Measurements from ENCODE around the gene FAM110A. TPM values are rescaled to one million over a fixed set of nuclear protein-coding genes. Genes with fewer than 3 reads are reported as not detected.
A peak's percentile ranks its signal among the peaks of the same experiment; 100 is the strongest.
"Not testable (repeated sequence)": the region's sequence is repeated elsewhere in the genome, so short reads cannot be mapped to it uniquely, and the experiment has no call there.

Gene FAM110A
- total RNA-seq, 2 donors from 2014 or later = 29.6 to 58.2 TPM

DNA sequence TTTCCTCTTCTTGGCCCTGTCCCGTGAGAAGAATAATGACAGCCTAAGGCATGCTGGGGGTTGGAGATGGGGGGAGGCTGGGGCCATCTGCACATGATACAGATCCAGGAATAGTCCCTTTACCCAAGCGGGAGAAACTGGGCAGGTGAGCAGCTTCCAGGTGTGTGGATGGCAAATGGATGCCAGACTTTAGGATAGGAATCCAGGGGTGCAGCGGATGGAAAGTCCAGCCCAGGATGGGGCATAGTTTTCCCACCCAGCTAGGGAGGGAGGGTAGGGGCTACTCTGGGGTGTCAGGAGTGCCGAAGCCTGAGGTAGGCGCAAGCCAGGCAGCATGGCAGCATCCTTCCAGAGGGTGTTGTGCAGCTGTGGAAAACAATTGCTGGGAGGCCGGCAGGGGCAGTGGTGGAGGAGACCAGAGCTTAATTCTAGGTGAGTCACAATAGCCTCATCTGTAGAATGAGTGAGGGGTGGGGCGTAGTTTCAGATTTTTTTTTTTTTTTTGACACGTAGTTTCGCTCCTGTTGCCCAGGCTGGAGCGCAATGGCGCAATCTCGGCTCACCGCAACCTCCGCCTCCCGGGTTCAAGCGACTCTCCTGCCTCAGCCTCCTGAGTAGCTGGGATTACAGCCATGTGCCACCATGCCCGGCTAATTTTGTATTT, 15.4 kb upstream of the FAM110A start:
- no peak for DNase-seq (ENCODE audit: low spot score)
- Mint-ChIP-seq H3K27me3 (peaks cover 11 to 12% of the 10 kb centered on the region in 2 donors), H3K36me3 (no peaks in the 10 kb centered on the region), H3K4me1 (ENCODE audit: low read depth in 2 of 2) (peaks cover 6 to 11% of the 10 kb centered on the region in 2 donors), H3K9me3 (no peaks in the 10 kb centered on the region), H3K4me3 (no peak overlapping the region), H3K27ac (no peak overlapping the region)
- no peak for ATAC-seq

DNA sequence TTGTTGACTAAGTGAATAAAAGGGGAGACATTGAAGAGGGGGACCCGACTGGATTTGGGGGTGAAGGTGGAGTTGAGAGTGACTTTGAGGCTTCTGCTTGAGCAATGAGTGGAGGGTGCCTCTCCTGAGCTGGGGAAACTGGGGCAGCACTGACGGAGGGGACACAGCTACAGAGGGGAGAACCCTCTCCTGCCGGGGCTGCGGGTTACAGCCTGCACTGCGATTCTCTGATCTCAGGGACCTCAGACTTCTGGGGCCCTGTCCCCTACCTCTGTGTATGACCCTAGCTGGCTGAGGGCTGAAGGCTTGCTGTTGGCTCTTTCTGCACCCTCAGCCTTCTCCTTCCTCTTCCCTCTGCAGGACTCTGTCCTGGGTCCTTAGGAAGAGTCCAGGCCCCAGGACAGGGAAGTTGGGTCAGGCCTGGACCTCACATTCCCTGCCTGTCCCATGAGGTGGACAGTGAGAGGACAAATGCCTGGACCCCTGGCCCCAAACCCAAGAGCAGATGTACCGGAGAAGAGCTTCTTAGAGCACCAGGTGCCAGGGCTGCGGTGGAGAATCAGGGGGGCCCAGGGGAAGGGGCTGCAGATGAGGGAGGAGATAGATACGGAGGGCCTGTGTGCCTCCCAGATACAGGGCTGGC, 13.7 kb upstream of the FAM110A start:
- Mint-ChIP-seq H3K36me3 (no peaks in the 10 kb centered on the region), H3K4me1 (ENCODE audit: low read depth in 2 of 2) (peaks cover 6 to 11% of the 10 kb centered on the region in 2 donors), H3K27me3 (peaks cover 7 to 8% of the 10 kb centered on the region in 2 donors), H3K9me3 (no peaks in the 10 kb centered on the region), H3K27ac (peak overlapping the region; percentile 63 to 68), H3K4me3 (no peak overlapping the region)
- ATAC-seq (peak in 1 of 2 donors; percentile 46), DNase-seq (ENCODE audit: low spot score) (no peak)

DNA sequence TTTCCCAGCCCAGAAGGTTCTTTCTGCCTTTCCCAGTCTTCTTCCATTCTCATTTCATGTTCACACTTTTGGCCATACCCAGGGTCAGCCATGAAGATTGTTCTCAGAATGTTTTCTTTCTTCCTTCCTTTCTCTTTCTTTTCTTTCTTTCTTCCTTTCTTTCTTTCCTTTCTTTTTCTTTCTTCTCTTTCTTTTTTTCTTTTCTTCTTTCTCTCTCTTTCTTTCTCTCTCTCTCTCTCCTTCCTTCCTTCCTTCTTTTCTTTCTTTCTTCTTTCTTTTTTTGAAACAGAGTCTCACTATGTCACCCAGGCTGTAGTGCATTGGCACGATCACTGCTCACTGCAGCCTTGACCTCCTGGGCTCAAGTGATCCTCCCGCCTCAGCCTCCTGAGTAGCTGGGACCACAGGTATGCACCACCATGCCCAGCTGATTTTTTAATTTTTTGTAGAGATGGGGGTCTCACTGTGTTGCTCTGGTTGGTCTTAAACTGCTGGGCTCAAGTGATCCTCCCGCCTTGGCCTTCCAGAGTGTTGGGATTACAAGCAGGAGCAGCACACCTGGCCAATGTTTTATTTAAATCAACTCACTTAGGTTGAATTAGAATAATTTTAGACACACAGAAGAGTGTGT, 13.1 kb upstream of the FAM110A start:
- Mint-ChIP-seq H3K27me3 (peaks cover 5 to 6% of the 10 kb centered on the region in 2 donors), H3K27ac (peak overlapping the region; percentile 7 to 63), H3K4me1 (ENCODE audit: low read depth in 2 of 2) (peaks cover 7 to 11% of the 10 kb centered on the region in 2 donors), H3K4me3 (no peak overlapping the region), H3K9me3 (no peaks in the 10 kb centered on the region), H3K36me3 (no peaks in the 10 kb centered on the region)
- DNase-seq (ENCODE audit: low spot score) (no peak), ATAC-seq (no peak)

DNA sequence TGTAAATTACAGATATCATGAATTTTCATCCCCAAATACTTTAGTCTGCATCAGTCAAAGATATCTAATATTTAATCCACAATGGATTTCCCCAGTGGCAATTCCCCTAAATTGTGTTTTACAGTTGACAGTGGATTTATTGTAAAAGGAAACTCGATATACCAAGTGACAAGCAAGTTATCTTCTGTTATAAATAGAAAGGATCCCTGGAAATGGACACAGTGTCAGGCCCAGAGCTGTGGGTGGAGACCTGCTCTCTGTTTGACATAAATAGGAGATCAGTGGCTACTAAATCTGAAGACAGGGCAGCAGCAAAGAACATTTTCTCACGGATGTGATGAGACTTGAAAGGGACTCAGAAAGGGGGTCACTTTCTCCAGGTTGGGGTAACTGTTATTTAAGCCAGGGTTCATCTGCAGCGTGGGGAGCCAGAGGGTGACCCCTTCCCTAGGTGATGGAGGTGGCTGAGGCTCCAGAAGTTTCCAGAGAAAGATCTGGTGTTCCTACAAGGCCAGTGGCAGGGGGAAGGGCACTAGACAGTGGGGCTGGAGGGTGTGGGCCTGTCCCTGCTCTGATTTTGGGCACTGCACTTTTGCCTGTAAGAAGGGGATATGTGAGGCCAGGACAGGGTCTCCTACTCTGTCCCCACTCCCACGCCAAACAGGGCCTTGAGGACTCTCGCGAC, 12.3 kb upstream of the FAM110A start:
- ATAC-seq = no peak
- H3K27me3 Mint-ChIP-seq = peaks cover 2 to 4% of the 10 kb centered on the region in 2 donors
- no peak overlapping the region for H3K4me3 Mint-ChIP-seq
- no peaks in the 10 kb centered on the region for H3K9me3 Mint-ChIP-seq
- no peak for DNase-seq (ENCODE audit: low spot score)
- no peak overlapping the region for H3K27ac Mint-ChIP-seq
- H3K36me3 Mint-ChIP-seq = no peaks in the 10 kb centered on the region
- H3K4me1 Mint-ChIP-seq (ENCODE audit: low read depth in 2 of 2) = peaks cover 8% of the 10 kb centered on the region in 2 donors

DNA sequence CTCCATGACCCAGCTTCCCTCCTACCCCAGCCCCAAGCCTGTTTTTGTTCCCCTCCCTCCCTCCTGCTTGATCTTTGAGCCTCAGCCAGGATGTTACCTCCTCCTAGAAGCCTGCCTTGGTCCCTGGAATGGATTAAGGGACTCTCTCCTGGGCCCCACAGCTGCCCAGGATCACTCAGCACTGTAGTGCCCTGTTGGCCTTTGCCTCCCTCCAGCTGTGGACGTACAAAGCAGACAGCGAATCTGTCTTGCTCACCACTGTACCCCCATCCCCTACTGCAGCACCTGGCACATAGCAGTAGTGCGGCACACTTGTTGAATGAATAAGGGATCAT, 11.8 kb upstream of the FAM110A start:
- H3K4me1 Mint-ChIP-seq (ENCODE audit: low read depth in 2 of 2) = peaks cover 7 to 8% of the 10 kb centered on the region in 2 donors
- H3K27ac Mint-ChIP-seq = no peak overlapping the region
- ATAC-seq (no peak), DNase-seq (ENCODE audit: low spot score) (no peak)
- H3K36me3 Mint-ChIP-seq = no peaks in the 10 kb centered on the region
- H3K27me3 Mint-ChIP-seq = peaks cover 0 to 4% of the 10 kb centered on the region in 2 donors
- H3K4me3 Mint-ChIP-seq = no peak overlapping the region
- no peaks in the 10 kb centered on the region for H3K9me3 Mint-ChIP-seq

DNA sequence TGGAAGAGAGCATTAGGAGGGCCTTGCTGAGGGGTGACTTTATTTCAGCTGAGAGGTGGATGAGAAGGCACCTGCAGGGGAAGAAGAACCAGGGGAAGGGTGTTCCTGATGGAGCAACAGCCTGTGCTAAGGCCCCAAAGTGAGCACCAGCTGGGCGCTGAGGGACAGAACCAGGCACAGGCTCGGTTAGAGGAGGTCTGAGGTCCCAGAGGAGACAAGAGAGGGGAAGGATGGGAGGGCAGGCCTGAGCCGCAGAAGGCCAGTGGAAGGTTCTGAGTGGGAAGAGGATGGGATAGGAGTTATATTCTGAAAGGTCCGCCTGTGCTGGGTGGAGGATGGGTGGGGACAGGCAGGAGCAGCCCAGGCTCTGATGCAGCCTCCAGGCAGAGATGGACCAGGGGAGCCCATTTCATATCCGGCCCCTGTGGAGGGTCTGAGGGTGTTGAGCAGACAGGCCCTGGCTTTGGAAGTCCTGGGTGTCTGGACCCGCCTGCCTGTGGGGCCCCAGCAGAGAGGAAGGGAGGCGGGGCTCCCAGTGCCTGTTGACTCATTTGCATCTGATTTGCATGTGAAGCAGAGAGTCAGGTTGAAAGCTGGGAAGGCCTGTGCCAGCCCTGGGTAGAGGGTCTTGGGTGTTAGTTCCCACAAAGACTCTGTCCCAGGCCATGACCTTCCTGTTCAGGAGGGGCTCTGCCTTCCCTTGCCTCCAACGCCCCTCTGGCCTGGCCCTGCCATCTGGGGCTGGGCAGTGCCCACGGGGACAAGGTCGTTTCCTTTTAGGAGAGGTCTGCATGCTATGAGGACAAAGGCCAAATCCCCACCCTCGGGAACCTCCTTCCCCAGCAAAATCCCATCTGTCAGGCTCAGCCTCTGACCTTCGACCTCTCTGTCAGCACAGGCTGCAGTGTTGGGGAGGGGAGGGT, 10.6 kb upstream of the FAM110A start:
- peaks cover 7 to 8% of the 10 kb centered on the region in 2 donors for H3K4me1 Mint-ChIP-seq (ENCODE audit: low read depth in 2 of 2)
- H3K36me3 Mint-ChIP-seq = no peaks in the 10 kb centered on the region
- no peaks in the 10 kb centered on the region for H3K9me3 Mint-ChIP-seq
- DNase-seq (ENCODE audit: low spot score) (no peak), ATAC-seq (peak in 1 of 2 donors; percentile 17)
- H3K4me3 Mint-ChIP-seq = no peak overlapping the region
- H3K27me3 Mint-ChIP-seq = peaks cover 0 to 4% of the 10 kb centered on the region in 2 donors
- H3K27ac Mint-ChIP-seq = peak overlapping the region in 1 of 2 donors; percentile 68

DNA sequence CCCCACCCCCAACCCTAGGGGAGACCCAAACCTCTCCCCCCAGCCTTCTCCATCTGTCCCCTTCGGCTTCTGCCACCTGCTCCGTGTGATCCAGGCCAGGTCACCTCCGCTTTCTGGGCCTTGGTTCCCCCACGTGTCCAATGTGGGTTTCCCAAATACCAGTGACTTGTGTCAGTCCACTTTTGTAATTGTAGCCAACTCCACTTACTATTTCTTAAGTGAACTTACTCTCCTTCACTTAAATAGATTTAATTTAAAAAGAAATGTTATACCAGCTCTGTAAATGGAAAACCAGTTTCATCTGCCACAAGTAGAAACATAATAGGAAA, 10.0 kb upstream of the FAM110A start:
- no peak overlapping the region for H3K27ac Mint-ChIP-seq
- no peaks in the 10 kb centered on the region for H3K9me3 Mint-ChIP-seq
- H3K27me3 Mint-ChIP-seq = peaks cover 0 to 4% of the 10 kb centered on the region in 2 donors
- ATAC-seq (no peak), DNase-seq (ENCODE audit: low spot score) (no peak)
- no peaks in the 10 kb centered on the region for H3K36me3 Mint-ChIP-seq
- H3K4me1 Mint-ChIP-seq (ENCODE audit: low read depth in 2 of 2) = peaks cover 7 to 8% of the 10 kb centered on the region in 2 donors
- H3K4me3 Mint-ChIP-seq = no peak overlapping the region

DNA sequence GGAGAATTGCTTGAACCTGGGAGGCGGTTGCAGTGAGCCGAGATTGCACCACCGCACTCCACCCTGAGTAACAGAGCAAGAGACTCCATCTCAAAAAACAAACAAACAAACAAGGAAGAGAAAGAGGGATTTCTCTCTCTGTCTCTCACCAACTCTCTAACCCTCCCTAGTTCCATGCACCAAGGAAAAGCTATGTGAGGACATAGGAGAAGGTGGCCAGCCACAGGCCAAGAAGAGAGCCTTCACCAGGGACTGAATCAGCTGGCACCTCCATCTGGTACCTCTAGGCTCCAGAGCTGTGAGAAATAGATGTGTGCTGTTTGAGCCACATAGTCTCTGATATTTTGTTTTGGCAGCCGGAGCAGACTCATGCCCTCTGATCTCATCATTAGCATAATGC, 9.0 kb upstream of the FAM110A start:
- H3K4me3 Mint-ChIP-seq = no peak overlapping the region
- H3K27ac Mint-ChIP-seq = no peak overlapping the region
- peaks cover 7 to 12% of the 10 kb centered on the region in 2 donors for H3K4me1 Mint-ChIP-seq (ENCODE audit: low read depth in 2 of 2)
- no peaks in the 10 kb centered on the region for H3K36me3 Mint-ChIP-seq
- ATAC-seq (no peak), DNase-seq (ENCODE audit: low spot score) (no peak)
- H3K9me3 Mint-ChIP-seq = no peaks in the 10 kb centered on the region
- H3K27me3 Mint-ChIP-seq = peaks cover 0 to 4% of the 10 kb centered on the region in 2 donors

DNA sequence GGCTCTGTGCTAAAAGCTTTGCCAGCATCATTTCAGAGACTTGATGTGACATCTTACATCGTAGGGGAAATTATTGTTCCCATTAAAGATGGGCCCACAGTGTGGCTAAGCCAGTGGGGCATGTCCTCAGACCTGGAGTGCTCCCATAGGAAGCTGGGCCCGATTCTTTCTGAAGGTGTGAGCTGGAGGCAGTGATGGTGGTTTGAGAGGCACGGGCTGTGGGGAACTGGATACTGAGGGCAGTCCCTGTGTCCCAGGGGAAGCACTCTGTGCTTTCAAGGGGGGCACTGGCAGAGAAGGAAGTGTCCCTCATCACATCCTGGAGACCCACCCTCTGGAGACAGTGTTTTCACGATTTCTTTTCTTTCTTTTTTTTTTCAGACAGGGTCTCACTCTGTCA, 8.6 kb upstream of the FAM110A start:
- no peaks in the 10 kb centered on the region for H3K36me3 Mint-ChIP-seq
- H3K9me3 Mint-ChIP-seq = no peaks in the 10 kb centered on the region
- ATAC-seq = no peak
- peak overlapping the region in 1 of 2 donors; percentile 60 for H3K27ac Mint-ChIP-seq
- H3K27me3 Mint-ChIP-seq = peaks cover 0 to 4% of the 10 kb centered on the region in 2 donors
- H3K4me3 Mint-ChIP-seq = no peak overlapping the region
- peaks cover 7 to 12% of the 10 kb centered on the region in 2 donors for H3K4me1 Mint-ChIP-seq (ENCODE audit: low read depth in 2 of 2)
- DNase-seq (ENCODE audit: low spot score) = no peak

DNA sequence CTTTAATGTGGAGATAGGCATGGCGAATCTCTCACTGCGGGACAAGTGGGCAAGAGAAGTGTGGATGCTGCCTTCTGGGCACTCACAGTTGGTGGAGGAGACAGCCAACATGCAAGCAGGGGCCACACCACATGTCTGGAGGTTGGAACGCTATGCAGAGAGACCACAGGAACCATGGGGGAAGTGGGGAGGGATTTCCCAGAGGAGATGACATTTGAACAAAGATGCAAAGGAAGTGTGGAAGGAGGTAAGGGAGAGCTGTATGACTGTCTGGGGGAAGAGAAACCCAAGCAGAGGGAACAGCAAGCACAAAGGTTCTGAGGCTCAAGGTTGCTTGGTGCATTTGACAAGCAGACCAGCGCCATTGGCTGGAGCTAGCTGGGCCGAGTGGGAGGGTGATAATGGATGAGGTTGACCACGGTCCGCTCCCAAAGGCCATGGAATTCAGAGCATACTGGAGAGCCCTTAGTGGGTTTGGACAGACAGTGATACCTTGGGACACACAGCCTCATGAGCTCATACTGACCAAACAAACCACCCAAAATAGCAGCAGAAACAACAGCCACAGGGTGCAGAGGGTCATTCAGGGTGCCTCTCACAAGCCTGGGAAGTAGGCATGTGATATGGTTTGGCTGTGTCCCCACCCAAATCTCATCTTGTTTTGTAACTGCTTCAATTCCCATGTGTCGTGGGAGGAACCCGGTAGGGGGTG, 7.6 kb upstream of the FAM110A start:
- ATAC-seq = no peak
- Mint-ChIP-seq H3K4me1 (ENCODE audit: low read depth in 2 of 2) (peaks cover 0 to 12% of the 10 kb centered on the region in 2 donors), H3K9me3 (no peaks in the 10 kb centered on the region), H3K36me3 (no peaks in the 10 kb centered on the region), H3K27me3 (peaks cover 0 to 4% of the 10 kb centered on the region in 2 donors), H3K27ac (peak overlapping the region in 1 of 2 donors; percentile 60), H3K4me3 (no peak overlapping the region)
- no peak for DNase-seq (ENCODE audit: low spot score)

DNA sequence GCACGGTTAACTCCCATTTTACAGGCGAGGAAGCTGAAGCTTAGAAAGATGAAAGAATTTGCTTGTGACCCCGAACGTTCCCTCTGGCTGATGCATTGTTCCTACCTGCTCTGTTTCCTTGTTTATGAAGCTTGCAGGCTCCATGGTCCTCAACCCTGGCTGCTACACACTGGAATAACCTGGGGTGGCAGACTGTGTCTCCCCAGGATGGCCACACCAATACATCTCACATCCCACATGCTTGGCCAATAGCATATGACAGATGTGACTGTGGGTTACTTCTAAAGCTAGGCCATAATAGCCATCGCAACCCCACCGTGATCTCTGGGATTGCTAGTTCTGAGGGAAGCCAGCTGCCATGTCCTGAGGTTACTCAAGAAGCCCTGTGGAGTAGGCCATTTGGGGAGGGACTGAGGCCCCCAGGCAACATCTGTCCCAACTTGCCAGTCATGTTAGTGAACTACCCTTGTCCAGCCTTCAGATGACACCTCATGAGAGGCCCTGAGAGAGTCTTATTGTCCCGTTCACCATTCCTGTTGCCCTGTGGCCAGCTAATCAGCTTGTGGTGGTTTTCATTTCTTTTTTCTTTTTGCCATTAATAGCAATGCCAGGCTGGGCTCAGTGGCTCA, 6.7 kb upstream of the FAM110A start:
- Mint-ChIP-seq H3K27me3 (peaks cover 0 to 4% of the 10 kb centered on the region in 2 donors), H3K27ac (no peak overlapping the region), H3K36me3 (no peaks in the 10 kb centered on the region), H3K4me3 (no peak overlapping the region), H3K9me3 (no peaks in the 10 kb centered on the region), H3K4me1 (ENCODE audit: low read depth in 2 of 2) (peaks cover 0 to 12% of the 10 kb centered on the region in 2 donors)
- ATAC-seq = no peak
- DNase-seq (ENCODE audit: low spot score) = no peak

DNA sequence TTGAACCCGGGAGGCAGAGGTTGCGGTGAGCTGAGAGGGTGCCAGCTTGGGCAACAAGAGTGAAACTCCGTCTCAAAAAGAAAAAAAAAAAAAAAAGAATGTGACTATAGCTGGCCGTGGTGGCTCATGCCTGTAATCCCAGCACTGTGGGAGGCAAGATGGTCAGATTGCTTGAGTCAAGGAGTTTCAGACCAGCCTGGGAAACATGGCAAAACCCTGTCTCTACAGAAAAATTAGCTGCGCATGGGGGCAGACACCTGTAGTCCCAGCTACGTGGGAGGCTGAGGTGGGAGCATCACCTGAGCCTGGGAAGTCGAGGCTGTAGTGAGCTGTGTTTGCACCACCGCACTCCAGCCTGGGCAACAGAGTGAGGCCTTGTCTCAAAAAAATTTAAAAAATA, 5.5 kb upstream of the FAM110A start:
- H3K27ac Mint-ChIP-seq; H3K27me3 Mint-ChIP-seq; H3K4me1 Mint-ChIP-seq (ENCODE audit: low read depth in 2 of 2); DNase-seq (ENCODE audit: low spot score); H3K9me3 Mint-ChIP-seq; H3K36me3 Mint-ChIP-seq; ATAC-seq; H3K4me3 Mint-ChIP-seq: not testable (repeated sequence)

Measured in natural killer cell treated with Interleukin-12 subunit alpha and Interleukin-12 subunit beta and Interleukin-15 and Interleukin-18, amount 100 ng/mL, for 72 hours (primary cell).